Neuronal stem cell (in vitro differentiated cells): ENCODE results near the gene LTBP1.

Experiments used
- DNase-seq: peaks from one replicate; pipeline ENCODE4 v3.0.0-alpha.2; 2013; ENCODE audit warnings: low spot score
- H2AFZ ChIP-seq: one replicate; pipeline ENCODE4 v1.6.1; 2013; ENCODE audit warnings: mild to moderate bottlenecking, low read length, inconsistent platforms
- H2AK5ac ChIP-seq: 2 replicates; pipeline ENCODE4 v1.6.1; 2013; ENCODE audit warnings: low read depth, mild to moderate bottlenecking, inconsistent platforms, low read length, moderate library complexity, mixed read lengths
- H2BK120ac ChIP-seq: 2 replicates; pipeline ENCODE4 v1.6.1; 2013; ENCODE audit warnings: low read depth, mild to moderate bottlenecking, inconsistent platforms, low read length, moderate library complexity, mixed read lengths
- H2BK12ac ChIP-seq: one replicate; pipeline ENCODE4 v1.6.1; 2013; ENCODE audit warnings: low read length, inconsistent platforms
- H2BK15ac ChIP-seq: 2 replicates; pipeline ENCODE4 v1.6.1; 2013; ENCODE audit warnings: mild to moderate bottlenecking, low read length, inconsistent platforms, mixed read lengths
- H2BK5ac ChIP-seq: one replicate; pipeline ENCODE4 v1.6.1; 2013; ENCODE audit warnings: inconsistent platforms, mild to moderate bottlenecking, low read length, moderate library complexity
- H3K14ac ChIP-seq: one replicate; pipeline ENCODE4 v1.6.1; 2013; ENCODE audit warnings: low read length, inconsistent platforms
- H3K18ac ChIP-seq: 2 replicates; pipeline ENCODE4 v1.6.1; 2013; ENCODE audit warnings: low read length, inconsistent platforms
- H3K23ac ChIP-seq: 2 replicates; pipeline ENCODE4 v1.6.1; 2013; ENCODE audit warnings: low read depth, mild to moderate bottlenecking, mixed read lengths, low read length, inconsistent platforms; ENCODE audit not compliant: poor library complexity
- H3K27ac ChIP-seq: replicated peaks from 3 replicates; pipeline ENCODE4 v1.5.1; 2013; ENCODE audit warnings: low read length, inconsistent platforms
- H3K27me3 ChIP-seq, 3 experiments: 2 replicates each; pipeline ENCODE4 v1.6.1; 2013; ENCODE audit warnings: low read length in 3 of 3, mild to moderate bottlenecking in 2 of 3, inconsistent platforms in 1 of 3, low read depth in 1 of 3, mixed read lengths in 1 of 3, moderate library complexity in 1 of 3; ENCODE audit not compliant: control insufficient read depth in 3 of 3, insufficient read depth in 3 of 3
- H3K36me3 ChIP-seq, 2 donors: replicated peaks in 1 of 2; 2 replicates each; pipeline ENCODE4 v1.6.1; 2013; ENCODE audit warnings: low read length in 2 of 2; ENCODE audit not compliant: control insufficient read depth in 2 of 2, insufficient read depth in 2 of 2
- H3K4ac ChIP-seq: 2 replicates; pipeline ENCODE4 v1.6.1; 2013; ENCODE audit warnings: inconsistent platforms, mild to moderate bottlenecking, low read length, moderate library complexity
- H3K4me1 ChIP-seq, 2 donors: 1 replicate in 1 of 2; 2 replicates in 1 of 2; pipeline ENCODE4 v1.6.1; 2013; ENCODE audit warnings: low read length in 2 of 2, low read depth in 1 of 2; ENCODE audit not compliant: control insufficient read depth in 2 of 2, insufficient read depth in 1 of 2
- H3K4me2 ChIP-seq: one replicate; pipeline ENCODE4 v1.6.1; 2013; ENCODE audit warnings: mild to moderate bottlenecking, low read length, inconsistent platforms; ENCODE audit not compliant: insufficient read depth, poor library complexity, severe bottlenecking
- H3K4me3 ChIP-seq, 2 donors: 2 replicates each; pipeline ENCODE4 v1.5.1; 2013; ENCODE audit warnings: low read length in 2 of 2, mild to moderate bottlenecking in 2 of 2, inconsistent platforms in 1 of 2, moderate library complexity in 1 of 2
- H3K79me1 ChIP-seq: one replicate; pipeline ENCODE4 v1.6.1; 2013; ENCODE audit warnings: low read depth, mild to moderate bottlenecking, inconsistent platforms, low read length, moderate library complexity
- H3K9ac ChIP-seq: one replicate; pipeline ENCODE4 v1.6.1; 2013; ENCODE audit warnings: mild to moderate bottlenecking, low read depth, low read length, inconsistent platforms; ENCODE audit not compliant: poor library complexity
- H3K9me3 ChIP-seq, 2 donors: replicated peaks in 1 of 2; 2 replicates each; pipeline versions ENCODE3 to v1.6.1; 2013; ENCODE audit warnings: low read length in 2 of 2, mild to moderate bottlenecking in 2 of 2, inconsistent platforms in 1 of 2, low read depth in 1 of 2, mixed read lengths in 1 of 2, moderate library complexity in 1 of 2; ENCODE audit not compliant: control insufficient read depth in 2 of 2, insufficient read depth in 1 of 2
- H4K8ac ChIP-seq: one replicate; pipeline ENCODE4 v1.6.1; 2013; ENCODE audit warnings: low read depth, mild to moderate bottlenecking, inconsistent platforms, low read length, moderate library complexity
- H4K91ac ChIP-seq: one replicate; pipeline ENCODE4 v1.6.1; 2013; ENCODE audit warnings: low read length, low read depth, mild to moderate bottlenecking, inconsistent platforms; ENCODE audit not compliant: poor library complexity
- WGBS, 2 donors: extraction: QIAGEN DNeasy Blood & Tissue Kit; methylation state at CpG; one replicate each; pipeline ENCODE4 v1.1.7; 2013; ENCODE audit warnings: missing lambda C conversion rate in 2 of 2, mixed read lengths in 1 of 2; ENCODE audit not compliant: insufficient read length in 2 of 2, insufficient replicate concordance in 1 of 2; ENCODE audit errors: extremely low coverage in 2 of 2; 5-methylcytosine and 5-hydroxymethylcytosine counted together

The LTBP1 gene

GRCh38 chr2:32905270-32905669 lies 41.5 kb upstream of the LTBP1 start:
- Histone ChIP-seq H4K8ac (no peak overlapping the region), H2BK15ac (no peak overlapping the region), H3K27ac (no peak overlapping the region), H3K9ac (no peak overlapping the region), H3K4me3 (no peak overlapping the region), H3K23ac (no peak overlapping the region), H3K4ac (no peak overlapping the region), H3K79me1 (no peaks in the 10 kb centered on the region), H2AK5ac (no peak overlapping the region), H2BK12ac (no peak overlapping the region), H2BK120ac (no peak overlapping the region), H3K4me1 (peaks cover 0 to 4% of the 10 kb centered on the region in 2 donors), H3K4me2 (no peak overlapping the region), H2AFZ (no peak overlapping the region), H3K27me3 (no peaks in the 10 kb centered on the region), H3K18ac (no peak overlapping the region), H4K91ac (no peak overlapping the region), H3K9me3 (no peaks in the 10 kb centered on the region), H3K14ac (no peak overlapping the region), H3K36me3 (no peaks in the 10 kb centered on the region), H2BK5ac (no peak overlapping the region)
- WGBS, 2 donors, result no CpG with 5 or more reads among the region's 3 CpGs
- no peak for DNase-seq

DNA sequence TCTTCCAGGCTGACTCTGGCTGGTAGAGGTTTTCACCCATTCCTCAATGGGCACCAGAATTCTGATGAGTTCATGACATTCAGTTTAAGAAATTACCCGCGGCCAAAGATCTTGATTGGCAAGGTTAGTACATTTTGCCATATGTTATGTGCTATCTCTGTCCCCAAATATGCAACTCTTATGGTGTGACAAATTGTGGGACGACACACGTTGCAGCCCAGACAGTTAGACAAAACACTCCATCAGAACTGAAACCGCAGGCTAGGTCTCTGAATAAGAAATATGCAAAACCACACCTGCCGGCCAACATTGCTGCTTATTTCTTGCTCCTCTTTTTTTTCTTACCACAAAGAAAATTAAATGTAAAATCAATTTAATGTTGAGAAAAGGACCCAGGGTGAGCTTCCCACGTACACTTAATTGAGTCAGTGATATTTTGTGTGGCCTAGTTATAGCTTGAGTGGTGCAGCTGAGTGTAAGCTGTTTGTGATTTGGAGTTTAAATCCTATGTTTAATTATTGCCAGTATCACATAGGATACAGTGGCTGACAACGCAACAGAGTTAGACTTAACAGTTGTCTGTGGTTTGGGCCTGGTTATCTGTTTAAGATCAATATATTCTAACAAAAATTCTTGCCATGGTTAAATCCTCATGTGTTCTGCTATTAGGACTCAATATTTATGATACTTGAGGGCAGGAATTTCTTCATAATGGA lies 35.7 kb upstream of the LTBP1 start:
- Histone ChIP-seq H3K9ac (no peak overlapping the region), H3K27ac (no peak overlapping the region), H3K4me2 (no peak overlapping the region), H3K23ac (no peak overlapping the region), H2BK120ac (no peak overlapping the region), H2AFZ (peak overlapping the region; percentile 33), H2BK15ac (no peak overlapping the region), H3K79me1 (no peaks in the 10 kb centered on the region), H3K27me3 (no peaks in the 10 kb centered on the region), H4K91ac (no peak overlapping the region), H3K36me3 (no peaks in the 10 kb centered on the region), H3K4me1 (no peaks in the 10 kb centered on the region), H2BK12ac (no peak overlapping the region), H2AK5ac (no peak overlapping the region), H2BK5ac (no peak overlapping the region), H4K8ac (no peak overlapping the region), H3K14ac (no peak overlapping the region), H3K9me3 (no peaks in the 10 kb centered on the region), H3K4ac (no peak overlapping the region), H3K4me3 (no peak overlapping the region), H3K18ac (no peak overlapping the region)
- DNase-seq, result no peak
- WGBS, 2 donors, result no CpG with 5 or more reads among the region's 8 CpGs

- Histone ChIP-seq H2BK5ac (no peak overlapping the region), H3K4ac (no peak overlapping the region), H2BK120ac (no peak overlapping the region), H3K23ac (no peak overlapping the region), H2BK15ac (no peak overlapping the region), H2AK5ac (no peak overlapping the region), H3K36me3 (no peaks in the 10 kb centered on the region), H3K4me1 (peaks cover 0 to 2% of the 10 kb centered on the region in 2 donors), H3K9me3 (no peaks in the 10 kb centered on the region), H3K27me3 (no peaks in the 10 kb centered on the region), H3K18ac (no peak overlapping the region), H3K4me3 (no peak overlapping the region), H4K91ac (no peak overlapping the region), H2AFZ (no peak overlapping the region), H3K9ac (no peak overlapping the region), H2BK12ac (no peak overlapping the region), H3K27ac (no peak overlapping the region), H3K4me2 (no peak overlapping the region), H3K79me1 (no peaks in the 10 kb centered on the region), H3K14ac (no peak overlapping the region), H4K8ac (no peak overlapping the region)
- WGBS, 2 donors, result no CpG with 5 or more reads among the region's 1 CpG
- DNase-seq, result no peak
These were observed 31.1 kb upstream of the LTBP1 start for GRCh38 chr2:32915694-32916093.

DNA sequence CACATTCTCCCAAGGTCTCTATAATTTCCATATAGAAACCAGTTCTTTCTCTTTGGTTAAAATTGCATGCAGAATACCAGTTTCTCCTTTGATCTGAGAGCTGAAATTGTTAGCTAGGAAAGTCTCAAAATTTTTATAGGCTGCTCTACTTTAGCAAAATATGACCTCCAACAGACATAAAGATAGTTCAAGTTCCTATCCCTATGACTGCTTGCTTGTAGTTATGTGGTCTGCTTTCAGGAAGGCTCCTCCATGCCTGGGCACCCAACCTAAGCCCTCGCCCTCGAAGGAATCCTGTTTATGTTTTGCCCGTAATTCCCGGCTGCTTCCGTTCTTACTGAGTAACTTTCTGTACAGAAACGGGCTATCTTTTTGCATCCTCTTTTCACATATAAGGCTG lies 28.0 kb upstream of the LTBP1 start:
- Histone ChIP-seq H2BK15ac (no peak overlapping the region), H2BK5ac (no peak overlapping the region), H2AFZ (no peak overlapping the region), H3K4me2 (no peak overlapping the region), H2BK12ac (no peak overlapping the region), H3K4me1 (peaks cover 0 to 2% of the 10 kb centered on the region in 2 donors), H4K91ac (no peak overlapping the region), H2BK120ac (no peak overlapping the region), H3K14ac (no peak overlapping the region), H3K79me1 (no peaks in the 10 kb centered on the region), H3K27ac (no peak overlapping the region), H2AK5ac (no peak overlapping the region), H3K36me3 (no peaks in the 10 kb centered on the region), H3K9ac (no peak overlapping the region), H3K4ac (no peak overlapping the region), H3K23ac (no peak overlapping the region), H3K18ac (no peak overlapping the region), H3K27me3 (no peaks in the 10 kb centered on the region), H4K8ac (no peak overlapping the region), H3K9me3 (peaks cover 2 to 3% of the 10 kb centered on the region in 2 donors), H3K4me3 (no peak overlapping the region)
- no CpG with 5 or more reads among the region's 6 CpGs for WGBS, 2 donors
- no peak for DNase-seq
